T-helper 2 cell treated with Interferon-gamma antibody and Interleukin-4, amounts not matched to agents 100 ng/mL and 5 ng/mL, for 36 hours (primary cell): Measurements from ENCODE around the gene NECAB2. TPM values are rescaled to one million over a fixed set of nuclear protein-coding genes. Genes with fewer than 3 reads are reported as not detected.

Experiments
- intact Hi-C: fragments of 100-400 bp; cut with micrococcal nuclease; formaldehyde crosslinking; loops from one replicate; pipeline ENCODE4 v1.15.1; 2023
- total RNA-seq: library from RNA; stranded (reverse); gene quantifications from 2 replicates; pipeline ENCODE4 v1.2.3, GENCODE V29; 2022

The NECAB2 gene
- not detected in 2 replicates for total RNA-seq

- intact Hi-C loops: no loop called here
Observed at GRCh38 chr16:83967838-83968305, at the start of gene NECAB2. Gene NECAB2 (plus strand): TSS chr16:83968244. CDS start chr16:83968649, 405 bp downstream.

- intact Hi-C loops: no loop called here
Observed at GRCh38 chr16:83920894-83921491, 47.1 kb upstream of the NECAB2 start.

DNA sequence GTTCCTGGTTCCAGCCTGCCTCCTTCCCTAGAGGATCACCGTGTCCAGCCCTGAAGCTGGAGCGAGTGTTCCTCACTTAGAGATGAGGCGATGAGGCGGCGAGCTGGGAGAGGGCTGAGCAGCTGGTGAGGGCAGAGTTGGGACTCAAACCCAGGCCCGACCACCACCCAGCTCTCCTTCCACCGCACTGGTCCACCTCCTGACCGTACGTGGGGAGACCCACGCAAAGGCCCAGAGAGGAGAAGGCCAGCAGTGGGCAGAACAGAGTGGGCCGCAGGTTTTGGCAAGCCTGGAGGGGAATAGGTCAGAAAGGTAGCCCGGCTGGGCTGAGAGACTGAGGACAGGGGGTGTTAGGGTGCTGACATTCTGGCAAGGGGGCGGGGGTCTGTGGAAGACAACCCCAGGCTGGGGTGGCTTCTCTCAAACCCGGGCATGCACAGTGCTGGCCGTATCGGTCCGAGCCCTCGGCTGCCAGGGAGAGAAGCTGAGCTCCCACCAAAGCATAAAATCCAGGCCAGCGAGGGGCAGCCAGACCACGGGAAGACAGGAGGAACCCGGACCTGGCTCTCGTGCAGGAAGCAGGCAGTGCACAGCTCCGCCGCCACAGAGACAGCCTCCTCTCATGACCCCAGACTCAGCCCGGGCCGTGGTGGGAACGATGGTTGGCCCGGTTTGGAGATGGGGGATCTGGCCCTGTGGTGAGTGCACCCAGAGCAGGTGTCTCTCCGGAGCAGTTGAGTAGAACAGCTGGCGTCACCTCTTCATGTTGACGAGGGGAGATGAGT is 44.3 kb upstream of the NECAB2 start:
- intact Hi-C loops: no loop called here

GRCh38 chr16:83924686-83925085 is 43.4 kb upstream of the NECAB2 start:
- intact Hi-C loops: no loop called here

- intact Hi-C loops: no loop called here
Observed at GRCh38 chr16:83925095-83925905, 42.7 kb upstream of the NECAB2 start.

DNA sequence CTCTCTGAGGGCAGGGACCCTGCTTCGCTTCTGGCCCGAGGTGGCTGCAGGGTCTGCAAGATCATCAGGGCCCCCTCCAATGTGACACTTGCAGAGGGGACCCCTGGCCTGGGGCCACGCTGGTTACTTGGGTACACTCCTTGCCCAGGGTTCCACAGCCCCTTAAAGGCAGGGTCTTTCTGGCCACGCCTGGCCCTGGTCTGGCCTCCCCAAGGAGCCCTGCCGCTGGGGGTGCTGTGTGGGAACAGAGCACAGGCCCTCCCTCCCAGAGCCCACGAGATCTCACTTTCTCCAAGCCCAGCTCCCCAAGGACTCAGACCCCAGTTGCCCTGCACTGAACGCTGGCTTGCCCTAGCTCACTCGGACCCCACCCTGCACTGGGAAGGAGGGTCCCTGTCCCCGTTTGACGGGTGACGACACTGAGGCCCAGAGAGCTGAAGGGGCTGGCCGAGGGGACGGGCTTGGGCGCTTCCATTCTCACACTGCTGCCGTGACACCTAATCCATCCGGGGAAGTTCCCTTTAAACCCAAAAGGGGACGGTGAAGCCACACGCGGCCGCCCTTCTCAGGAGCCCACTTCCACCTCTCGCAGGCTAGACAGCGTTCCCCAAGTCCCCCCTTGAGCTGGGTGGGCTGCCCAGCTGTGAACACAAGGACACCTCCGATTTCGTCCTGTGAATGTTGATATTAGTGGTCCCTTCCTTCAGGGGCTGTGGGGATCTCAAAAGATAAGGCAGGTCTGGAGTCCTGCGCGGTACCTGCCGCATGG is 41.9 kb upstream of the NECAB2 start:
- intact Hi-C loops: no loop called here

DNA sequence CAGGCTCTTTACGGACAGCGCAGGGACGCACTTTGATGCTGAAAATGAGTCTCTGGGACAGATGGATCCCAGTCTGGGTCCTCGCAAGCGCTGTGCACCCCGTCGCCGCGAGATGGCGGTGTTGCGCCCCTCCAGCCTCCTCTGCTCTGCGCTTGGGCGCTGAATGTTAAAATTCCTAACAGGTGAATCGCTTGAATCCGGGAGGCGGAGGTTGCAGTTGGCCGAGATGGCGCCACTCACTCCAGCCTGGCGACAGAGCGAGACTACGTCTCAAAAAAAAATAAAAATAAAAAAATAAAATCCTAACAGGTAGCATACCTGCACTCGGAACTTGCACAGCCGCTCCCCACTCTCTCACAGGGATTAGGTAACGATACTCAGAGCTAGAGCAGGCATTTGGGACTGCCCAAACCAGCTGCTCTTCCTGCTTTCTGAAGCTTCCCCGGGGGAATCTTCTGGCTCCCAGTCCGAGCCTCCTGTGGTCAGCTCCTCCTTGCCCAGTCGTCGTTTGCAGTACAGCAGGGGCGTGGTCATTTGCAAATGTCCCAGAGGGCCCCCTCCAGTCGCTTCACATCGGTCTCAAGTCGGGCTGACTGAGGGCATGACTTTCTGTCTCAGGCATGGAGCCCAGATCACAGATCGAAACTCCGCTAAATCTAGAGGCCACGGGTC is 41.2 kb upstream of the NECAB2 start:
- intact Hi-C loops: no loop called here

DNA sequence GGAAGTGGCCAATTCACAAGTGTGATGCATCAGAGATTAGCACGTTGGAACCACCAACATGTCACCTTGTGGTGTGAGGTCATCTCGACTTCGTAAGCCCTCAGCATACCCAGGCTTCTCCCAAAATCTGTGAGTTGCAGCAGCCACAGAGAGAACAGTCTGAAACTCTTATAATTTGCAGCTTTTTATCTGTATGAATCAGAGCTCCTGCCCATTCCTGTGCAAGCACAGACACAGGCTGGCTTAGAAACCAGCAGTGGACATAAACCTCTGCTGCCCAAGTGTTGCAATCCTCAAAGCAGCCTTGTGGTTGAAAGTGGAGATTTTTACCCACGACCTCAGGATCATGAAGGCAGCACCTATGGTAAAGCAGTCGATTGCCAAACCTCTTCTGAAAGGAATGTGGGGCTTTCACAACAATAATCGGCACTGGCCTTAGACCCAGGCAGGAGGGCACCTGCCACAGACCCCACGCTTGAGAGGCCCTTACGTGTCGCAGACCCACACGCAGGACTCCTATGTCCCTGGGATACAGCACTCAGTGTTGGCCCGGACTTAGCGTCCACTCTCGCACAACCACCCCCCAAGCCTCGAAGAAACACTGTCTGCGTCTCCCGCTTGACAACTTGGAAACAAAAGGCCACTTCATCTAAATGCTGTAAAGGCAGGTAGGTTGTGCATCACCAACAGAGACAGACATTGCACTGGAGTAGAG is 39.5 kb upstream of the NECAB2 start:
- intact Hi-C loops: no loop called here

GRCh38 chr16:83929811-83930555 is 38.1 kb upstream of the NECAB2 start:
- intact Hi-C loops: no loop called here

- intact Hi-C loops: no loop called here
Observed at GRCh38 chr16:83930730-83931500, 37.1 kb upstream of the NECAB2 start.

- intact Hi-C loops: no loop called here
Observed at GRCh38 chr16:83931556-83931955, 36.5 kb upstream of the NECAB2 start.

DNA sequence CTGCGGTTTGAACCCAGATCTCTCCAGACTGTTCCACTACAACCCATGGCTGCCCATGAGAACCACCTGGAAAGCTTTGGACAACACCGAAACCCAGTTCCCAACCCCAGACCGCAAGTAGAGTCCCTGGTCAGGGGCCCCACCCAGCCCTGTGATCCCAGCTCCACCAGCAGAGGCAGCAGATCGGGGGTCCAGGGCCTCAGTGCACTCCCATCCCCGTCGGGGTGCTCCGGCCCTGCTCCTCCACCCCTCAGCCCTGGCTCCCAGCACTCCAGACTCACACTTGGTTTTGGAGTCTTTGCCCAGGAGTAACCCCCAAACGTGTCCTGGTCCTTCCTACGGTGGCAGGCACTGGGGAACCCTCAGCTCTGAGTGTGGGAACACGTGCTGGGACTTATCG is 35.7 kb upstream of the NECAB2 start:
- intact Hi-C loops: no loop called here

DNA sequence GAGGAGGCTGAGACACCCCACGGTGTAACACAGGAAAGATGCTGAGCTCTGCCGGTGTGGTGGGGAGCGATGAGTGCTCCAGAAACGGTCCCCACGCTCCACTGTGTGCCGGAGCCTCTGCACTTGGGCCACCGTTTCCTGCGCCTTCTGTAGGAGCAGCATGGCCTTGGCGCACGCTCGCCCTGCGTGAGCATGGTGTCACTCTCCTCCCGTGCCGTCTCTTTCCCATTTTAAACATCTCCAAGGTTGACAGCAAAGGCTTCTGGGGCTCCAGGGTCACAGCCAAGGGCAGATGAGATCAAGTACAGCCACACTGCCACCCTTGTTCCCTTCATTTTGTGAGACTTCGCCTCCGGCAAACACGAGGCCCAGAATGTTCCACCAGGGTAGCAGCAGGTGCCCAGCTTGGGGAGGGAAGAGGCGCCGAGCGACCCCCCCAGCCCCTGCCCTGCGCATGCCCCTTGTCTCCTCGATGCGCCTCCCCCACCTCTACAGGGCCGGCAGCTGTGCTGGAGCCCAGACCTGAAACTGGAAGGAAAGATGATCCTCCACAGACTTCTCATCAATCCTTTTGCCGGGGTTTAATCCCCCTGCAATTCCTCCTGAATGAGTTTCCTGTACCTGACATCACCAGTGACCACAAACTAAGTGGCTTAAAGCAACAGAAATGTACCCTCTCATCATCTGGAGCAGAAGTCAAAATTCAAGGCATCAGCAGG is 34.9 kb upstream of the NECAB2 start:
- intact Hi-C loops: no loop called here

DNA sequence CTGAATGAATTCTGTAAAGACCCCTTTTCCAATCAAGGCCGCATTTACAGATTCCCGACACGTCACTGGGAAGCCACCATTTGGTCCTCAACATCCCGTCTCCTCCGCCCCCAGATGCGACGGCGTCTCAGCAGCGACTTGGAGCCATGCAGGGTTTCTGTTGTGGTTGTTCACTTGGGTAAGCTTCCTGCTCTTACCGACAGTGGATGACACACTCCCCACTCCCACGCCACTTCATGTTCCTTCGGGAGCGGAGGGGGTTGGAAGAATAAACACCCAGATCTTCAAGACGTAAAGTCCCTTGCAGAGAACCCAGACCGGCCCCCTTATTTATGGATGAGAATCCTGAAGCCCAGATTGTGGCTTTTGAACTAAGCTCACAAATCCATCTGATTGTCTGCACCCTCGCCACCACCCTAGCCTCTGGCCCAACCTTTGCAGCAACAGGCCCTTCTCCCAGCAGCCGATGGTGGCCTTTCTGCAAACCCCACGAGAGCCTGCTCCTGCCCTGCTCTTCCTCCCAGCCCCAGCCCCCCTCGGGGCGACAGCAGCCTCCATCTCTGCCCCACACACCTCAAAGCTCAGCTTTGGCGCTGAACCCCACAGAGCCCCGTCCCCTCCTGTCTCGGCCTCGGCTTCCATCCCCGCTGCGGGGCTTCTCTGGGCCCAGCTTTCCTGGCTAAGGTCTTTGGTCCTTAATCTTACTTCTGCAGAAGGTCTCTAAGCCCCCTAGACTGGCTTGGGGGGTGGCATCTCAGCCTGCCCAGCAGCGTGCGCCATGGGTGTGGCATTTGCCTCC is 34.0 kb upstream of the NECAB2 start:
- intact Hi-C loops: no loop called here

DNA sequence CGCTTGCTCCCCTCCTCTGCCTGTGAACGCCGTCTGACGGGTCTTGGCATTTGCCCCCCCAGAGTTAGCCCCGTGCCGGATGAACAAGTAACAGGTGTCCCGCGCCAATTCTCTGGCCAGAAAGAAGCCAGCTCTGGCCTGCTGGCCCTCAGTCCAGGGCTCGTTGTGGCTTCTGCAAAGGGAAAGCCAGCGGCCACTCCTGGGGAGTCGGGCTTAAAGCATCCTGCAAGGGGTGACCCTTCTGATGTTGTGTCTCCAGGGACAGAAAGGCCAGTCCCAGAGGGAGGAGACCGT is 33.4 kb upstream of the NECAB2 start:
- intact Hi-C loops: no loop called here

- intact Hi-C loops: no loop called here
Observed at GRCh38 chr16:83935005-83935857, 32.8 kb upstream of the NECAB2 start.
